PC-9 (cell line): ENCODE results near the gene SPEN. TPM values are rescaled to one million over a fixed set of nuclear protein-coding genes. Genes with fewer than 3 reads are reported as not detected.
"Not testable (repeated sequence)": the region's sequence is repeated elsewhere in the genome, so short reads cannot be mapped to it uniquely, and the experiment has no call there.

Experiments used
- BruUV-seq: library from RNA; stranded (reverse); fragments of 400-500 nt; replicated peaks from 2 replicates; lab custom pipeline; 2021; lab: Mats Ljungman, UMichigan
- CTCF ChIA-PET: fragments of 300-600 bp; sonication (Branson Sonifier 250); formaldehyde crosslinking; loops from one replicate; lab custom pipeline; 2022; ENCODE audit warnings: antibody characterized with exemption; lab: Charles Lee
- POLR2A ChIA-PET: fragments of 300-600 bp; sonication (Branson Sonifier 250); formaldehyde crosslinking; loops from one replicate; lab custom pipeline; 2022; ENCODE audit warnings: antibody characterized with exemption; ENCODE audit not compliant: unreplicated experiment; lab: Charles Lee
- DNase-seq, 2 experiments: peaks; one replicate each; pipeline versions ENCODE4 v3.0.0 to v3.0.0-alpha.2; 2015 to 2022; ENCODE audit warnings: mixed read lengths in 1 of 2
- H2AFZ ChIP-seq: fragments of 200-600 bp; sonication (generic); 2 replicates; pipeline ENCODE4 v1.8.1; 2017; ENCODE audit warnings: antibody characterized with exemption
- H3F3A ChIP-seq: fragments of 200-600 bp; sonication (generic); 2 replicates; pipeline ENCODE4 v1.8.1; 2017; ENCODE audit warnings: antibody characterized with exemption, mild to moderate bottlenecking, low read depth; ENCODE audit not compliant: insufficient read depth
- H3K27ac ChIP-seq: fragments of 200-600 bp; sonication (generic); 2 replicates; pipeline ENCODE4 v1.6.1; 2016; ENCODE audit warnings: mixed run types
- H3K27me3 ChIP-seq: fragments of 200-600 bp; sonication (generic); 2 replicates; pipeline ENCODE4 v1.6.1; 2016; ENCODE audit warnings: low read depth, mixed run types; ENCODE audit not compliant: insufficient read depth
- H3K36me3 ChIP-seq: fragments of 200-600 bp; sonication (generic); 2 replicates; pipeline ENCODE4 v1.6.1; 2016; ENCODE audit warnings: low read depth, mixed run types
- H3K4me1 ChIP-seq: fragments of 200-600 bp; sonication (generic); replicated peaks from 2 replicates; pipeline ENCODE4 v1.6.1; 2016; ENCODE audit warnings: mixed run types; ENCODE audit not compliant: insufficient read depth
- H3K4me2 ChIP-seq: fragments of 200-600 bp; sonication (generic); 2 replicates; pipeline ENCODE4 v1.6.1; 2017; ENCODE audit warnings: mixed run types
- H3K4me3 ChIP-seq: fragments of 200-600 bp; sonication (generic); 2 replicates; pipeline ENCODE4 v1.6.1; 2016; ENCODE audit warnings: mixed run types
- H3K79me2 ChIP-seq: fragments of 200-600 bp; sonication (generic); 2 replicates; pipeline ENCODE4 v1.6.1; 2017; ENCODE audit warnings: low read depth, mixed run types
- H3K9me2 ChIP-seq: fragments of 200-600 bp; sonication (generic); 2 replicates; pipeline ENCODE4 v1.8.1; 2017; ENCODE audit warnings: mild to moderate bottlenecking; ENCODE audit not compliant: insufficient read depth
- H3K9me3 ChIP-seq: fragments of 200-600 bp; sonication (generic); 2 replicates; pipeline ENCODE4 v1.8.1; 2016; ENCODE audit warnings: low read depth; ENCODE audit not compliant: insufficient read depth
- H4K20me1 ChIP-seq: fragments of 200-600 bp; sonication (generic); 2 replicates; pipeline ENCODE4 v1.8.1; 2017; ENCODE audit not compliant: insufficient read depth
- EZH2 ChIP-seq: fragments of 200-600 bp; sonication (generic); IDR thresholded peaks from 2 replicates; pipeline ENCODE4 v1.8.0; 2017; ENCODE audit warnings: antibody characterized with exemption, low read depth
- intact Hi-C: fragments of 100-400 bp; cut with micrococcal nuclease; formaldehyde crosslinking; loops from one replicate; pipeline ENCODE4 v1.10.0; 2022; ENCODE audit not compliant: unreplicated experiment
- total RNA-seq: library from RNA; stranded (reverse); gene quantifications from 2 replicates; pipeline ENCODE4 v1.2.3, GENCODE V29; 2021
- TF ChIP-seq, protein P1 (sequence below): fragments of 200-600 bp; sonication (generic); conservative IDR thresholded peaks from 2 replicates; pipeline ENCODE4 v1.6.1; 2017; ENCODE audit warnings: mixed run types, antibody characterized with exemption, mild to moderate bottlenecking, moderate library complexity

The SPEN gene
- total RNA-seq, 1 experiment from 2014 or later, result 46.8 TPM

GRCh38 chr1:15911927-15912326 is 64.4 kb downstream of the SPEN start:
- DNase-seq, result peak; percentile 44 to 83
- Histone ChIP-seq H3K36me3 (peaks cover 24% of the 10 kb centered on the region), H3K9me3 (no peaks in the 10 kb centered on the region), H3K4me2 (peak overlapping the region; percentile 12; the same call in 1 of the 2 replicates), H3K27ac (no peak overlapping the region), H3K27me3 (no peaks in the 10 kb centered on the region), H3K9me2 (no peaks in the 10 kb centered on the region), H3K79me2 (peaks cover 74% of the 10 kb centered on the region), H3K4me3 (no peak overlapping the region), H3F3A (peaks cover 26% of the 10 kb centered on the region; the same call in 1 of the 2 replicates), H2AFZ (no peak overlapping the region), H3K4me1 (peaks cover 12% of the 10 kb centered on the region), H4K20me1 (peaks cover under 1% of the 10 kb centered on the region; the same call in 1 of the 2 replicates)
- no TSS peak for BruUV-seq
- no peak for TF ChIP-seq EZH2
- TF ChIP-seq, protein P1, sequence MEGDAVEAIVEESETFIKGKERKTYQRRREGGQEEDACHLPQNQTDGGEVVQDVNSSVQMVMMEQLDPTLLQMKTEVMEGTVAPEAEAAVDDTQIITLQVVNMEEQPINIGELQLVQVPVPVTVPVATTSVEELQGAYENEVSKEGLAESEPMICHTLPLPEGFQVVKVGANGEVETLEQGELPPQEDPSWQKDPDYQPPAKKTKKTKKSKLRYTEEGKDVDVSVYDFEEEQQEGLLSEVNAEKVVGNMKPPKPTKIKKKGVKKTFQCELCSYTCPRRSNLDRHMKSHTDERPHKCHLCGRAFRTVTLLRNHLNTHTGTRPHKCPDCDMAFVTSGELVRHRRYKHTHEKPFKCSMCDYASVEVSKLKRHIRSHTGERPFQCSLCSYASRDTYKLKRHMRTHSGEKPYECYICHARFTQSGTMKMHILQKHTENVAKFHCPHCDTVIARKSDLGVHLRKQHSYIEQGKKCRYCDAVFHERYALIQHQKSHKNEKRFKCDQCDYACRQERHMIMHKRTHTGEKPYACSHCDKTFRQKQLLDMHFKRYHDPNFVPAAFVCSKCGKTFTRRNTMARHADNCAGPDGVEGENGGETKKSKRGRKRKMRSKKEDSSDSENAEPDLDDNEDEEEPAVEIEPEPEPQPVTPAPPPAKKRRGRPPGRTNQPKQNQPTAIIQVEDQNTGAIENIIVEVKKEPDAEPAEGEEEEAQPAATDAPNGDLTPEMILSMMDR, result no peak
- CTCF ChIA-PET, result interaction anchor here (0.6 kb wide), 1 partner anchor 22 kb away, joined by 7 read pairs; no protein-coding TSS in a partner anchor
- intact Hi-C loops, result no loop called here
- POLR2A ChIA-PET, result interaction anchor here (0.6 kb wide), 1 partner anchor 35 kb away, joined by 3 read pairs; no protein-coding TSS in a partner anchor

DNA sequence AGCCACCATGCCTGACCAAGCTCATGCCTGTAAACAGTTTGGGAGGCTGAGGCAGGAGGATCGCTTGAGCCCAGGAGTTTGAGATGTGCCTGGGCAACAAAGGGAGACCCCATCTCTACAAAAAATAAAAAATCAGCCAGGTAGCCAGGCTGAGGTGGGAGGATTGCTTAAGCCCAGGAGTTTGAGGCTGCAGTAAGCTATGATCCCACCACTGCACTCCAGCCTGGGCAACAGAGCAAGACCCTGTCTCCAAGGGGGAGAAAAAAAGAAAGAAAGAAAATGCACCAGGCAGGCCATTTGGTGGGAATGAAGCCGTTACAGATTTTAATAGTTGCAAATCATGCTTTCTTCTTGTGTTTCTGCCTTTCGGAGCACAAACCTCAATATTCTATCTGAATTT is 66.1 kb downstream of the SPEN start:
- Histone ChIP-seq H3K36me3 (peaks cover 24% of the 10 kb centered on the region), H3K4me1 (peaks cover 13% of the 10 kb centered on the region), H3F3A (peaks cover 31% of the 10 kb centered on the region; the same call in 1 of the 2 replicates), H3K79me2 (peaks cover 68% of the 10 kb centered on the region)
- H3K4me3 ChIP-seq, BruUV-seq, H3K9me3 ChIP-seq, H3K27me3 ChIP-seq, H4K20me1 ChIP-seq, H2AFZ ChIP-seq, H3K27ac ChIP-seq, intact Hi-C loops, H3K9me2 ChIP-seq, DNase-seq, POLR2A ChIA-PET, H3K4me2 ChIP-seq, CTCF ChIA-PET: not testable (repeated sequence)

DNA sequence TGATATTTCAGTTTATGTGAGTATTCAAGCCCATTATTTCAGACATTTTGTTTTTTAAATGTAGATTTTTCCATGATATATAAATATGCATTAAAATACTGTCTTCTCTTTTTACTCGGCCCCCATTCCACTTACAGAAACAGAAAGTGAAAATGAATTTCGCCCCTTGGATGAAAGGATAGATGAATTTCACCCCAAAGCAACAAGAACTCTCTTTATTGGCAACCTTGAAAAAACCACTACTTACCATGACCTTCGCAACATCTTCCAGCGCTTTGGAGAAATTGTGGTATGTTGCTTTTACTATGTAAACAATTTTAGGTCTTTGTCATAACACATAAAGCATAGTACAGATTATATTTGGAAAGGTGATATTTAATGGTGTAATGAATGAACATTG is 68.5 kb downstream of the SPEN start:
- peaks cover 67% of the 10 kb centered on the region for H3K79me2 ChIP-seq
- H3K36me3 ChIP-seq, result peaks cover 23% of the 10 kb centered on the region; the same call in 1 of the 2 replicates
- peaks cover 24% of the 10 kb centered on the region for H3K4me1 ChIP-seq
- no peaks in the 10 kb centered on the region for H3K27me3 ChIP-seq
- TF ChIP-seq, protein P1, result no peak
- no peak for TF ChIP-seq EZH2
- H3K9me2 ChIP-seq, result no peaks in the 10 kb centered on the region
- CTCF ChIA-PET, result no interaction called here
- peaks cover 27% of the 10 kb centered on the region; the same call in 1 of the 2 replicates for H3F3A ChIP-seq
- POLR2A ChIA-PET, result no interaction called here
- BruUV-seq, result no TSS peak
- H4K20me1 ChIP-seq, result no peaks in the 10 kb centered on the region; the same call in 1 of the 2 replicates
- no peak overlapping the region for H2AFZ ChIP-seq
- H3K27ac ChIP-seq, result peak overlapping the region; percentile 43
- no peak overlapping the region for H3K4me2 ChIP-seq
- H3K9me3 ChIP-seq, result no peaks in the 10 kb centered on the region
- H3K4me3 ChIP-seq, result no peak overlapping the region
- DNase-seq, result no peak
- intact Hi-C loops, result loop anchor here (5.0 kb wide), 1 partner anchor 69 kb away; the partner anchor contains the start of gene SPEN
